HG03280 (cell line): ENCODE data around the gene SSB.
"Not testable (repeated sequence)": the region's sequence is repeated elsewhere in the genome, so short reads cannot be mapped to it uniquely, and the experiment has no call there.

Source experiments
- ATAC-seq: cut with Tn5 transposase; IDR thresholded peaks from one replicate; pipeline ENCODE4 v1.9.1; 2021; ENCODE audit warnings: mild to moderate bottlenecking, moderate library complexity; ENCODE audit not compliant: unreplicated experiment

SSB gene

DNA sequence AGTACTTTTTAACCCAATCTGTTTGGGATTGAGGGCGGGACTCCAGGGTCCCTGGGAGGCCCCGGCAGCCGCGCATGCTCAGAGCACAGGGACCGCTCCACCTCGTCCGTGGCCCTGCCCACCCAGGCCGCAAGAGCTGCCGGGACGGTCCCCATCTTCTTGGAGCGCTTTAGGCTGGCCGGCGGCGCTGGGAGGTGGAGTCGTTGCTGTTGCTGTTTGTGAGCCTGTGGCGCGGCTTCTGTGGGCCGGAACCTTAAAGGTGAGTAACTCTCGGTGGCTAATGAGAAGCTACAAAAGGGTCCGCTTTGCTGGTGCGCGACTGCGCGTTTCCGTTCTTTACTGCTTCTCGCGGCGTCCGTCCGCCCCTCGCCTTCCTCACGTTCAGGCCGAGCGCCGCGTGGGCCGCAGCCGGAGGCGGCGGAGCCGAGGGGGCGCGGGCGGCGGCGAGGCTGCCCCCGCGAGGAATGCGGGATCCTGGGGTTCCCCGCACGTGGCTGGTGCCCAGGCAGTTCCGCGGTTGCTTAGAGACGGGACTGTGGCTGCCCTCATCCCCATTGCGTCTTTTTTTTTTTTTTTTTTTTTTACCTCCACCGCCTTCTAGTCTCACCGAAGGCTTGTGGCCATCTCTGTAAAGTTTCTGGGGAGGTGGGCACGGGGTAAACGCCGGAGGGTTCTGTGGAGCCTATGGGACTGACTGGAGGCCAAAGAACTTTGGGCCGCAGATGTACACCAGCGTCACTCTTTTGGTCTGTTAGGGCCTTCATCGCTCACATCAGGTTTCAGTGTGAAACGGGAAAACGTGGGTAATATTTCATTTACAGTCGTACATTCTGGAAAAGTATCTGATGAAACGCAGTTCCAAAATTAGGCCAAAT lies at the start of gene SSB:
Gene SSB (plus strand): TSS at position 154 of the 875 bp plus-strand sequence. CDS start 2,090 bp downstream, outside the sequence.
- peak; percentile 97 for ATAC-seq

DNA sequence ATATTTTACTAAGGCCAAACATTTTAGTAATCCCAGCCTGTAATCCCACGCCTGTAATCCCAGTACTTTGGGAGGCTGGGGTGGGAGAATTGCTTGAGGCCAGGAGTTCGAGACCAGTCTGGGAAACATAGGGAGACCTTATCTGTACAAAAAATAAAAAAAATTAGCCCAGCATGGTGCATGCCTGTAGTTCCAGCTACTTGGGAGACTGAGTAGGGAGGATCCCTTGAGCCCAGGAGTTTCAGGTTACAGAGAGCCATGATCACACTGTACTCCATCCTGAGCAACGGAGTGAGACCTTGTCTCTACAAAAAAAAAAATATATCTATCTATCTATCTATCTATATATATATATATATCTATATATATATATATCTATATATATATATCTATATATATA lies 45.9 kb upstream of the SSB start:
- ATAC-seq = no peak

DNA sequence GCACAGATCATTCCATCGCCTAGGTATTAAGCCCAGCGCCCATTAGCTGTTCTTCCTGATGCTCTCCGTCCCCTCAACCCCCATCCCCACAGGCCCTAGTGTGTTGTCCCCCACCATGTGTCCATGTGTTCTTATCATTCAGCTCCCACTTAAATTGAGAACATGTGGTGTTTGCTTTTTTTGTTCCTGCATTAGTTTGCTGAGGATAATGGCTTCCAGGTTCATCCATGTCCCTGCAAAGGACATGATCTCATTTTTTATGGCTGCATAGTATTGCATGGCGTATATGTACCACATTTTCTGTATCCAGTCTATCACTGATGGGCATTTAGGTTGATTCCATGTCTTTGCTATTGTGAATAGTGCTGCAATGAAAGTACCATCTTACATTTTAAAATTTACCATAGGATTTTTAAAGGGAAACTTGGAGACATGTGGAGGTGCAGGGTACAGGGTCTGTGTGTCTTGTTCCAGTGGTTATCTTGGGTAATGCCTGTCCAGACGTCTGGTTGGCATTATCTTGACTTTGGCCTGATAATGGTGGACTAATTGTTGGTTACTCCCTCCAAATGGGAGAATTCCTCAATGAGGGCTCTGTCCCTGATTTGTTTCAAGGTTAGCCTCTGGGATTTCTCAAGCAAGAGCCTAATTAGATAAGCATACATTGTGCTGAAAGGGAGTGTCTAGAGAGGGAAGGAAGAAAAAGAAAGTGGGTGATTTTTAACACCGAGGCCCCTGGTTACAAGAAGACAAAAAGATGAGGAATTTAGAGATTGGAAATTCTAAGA lies 43.4 kb upstream of the SSB start:
- ATAC-seq = no peak

DNA sequence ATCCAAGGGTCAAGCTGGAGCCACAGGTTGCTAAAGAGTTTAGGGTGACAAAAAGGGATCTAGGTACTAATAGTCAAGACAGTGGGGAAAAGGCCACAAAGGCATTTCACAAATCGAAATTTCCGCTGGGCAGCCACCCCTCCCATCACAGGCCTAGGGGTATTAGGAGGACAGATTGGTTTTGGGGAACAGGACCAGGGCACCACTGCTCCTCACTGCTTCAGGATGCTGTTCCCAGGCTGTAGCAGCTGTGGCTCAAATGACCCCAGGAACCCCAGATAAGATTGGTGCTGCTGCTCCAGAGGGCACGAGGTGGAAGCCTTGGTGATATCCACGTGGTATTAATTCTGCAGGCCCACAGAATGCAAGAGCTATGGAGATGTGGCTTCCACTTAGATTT lies 42.3 kb upstream of the SSB start:
- ATAC-seq = no peak

DNA sequence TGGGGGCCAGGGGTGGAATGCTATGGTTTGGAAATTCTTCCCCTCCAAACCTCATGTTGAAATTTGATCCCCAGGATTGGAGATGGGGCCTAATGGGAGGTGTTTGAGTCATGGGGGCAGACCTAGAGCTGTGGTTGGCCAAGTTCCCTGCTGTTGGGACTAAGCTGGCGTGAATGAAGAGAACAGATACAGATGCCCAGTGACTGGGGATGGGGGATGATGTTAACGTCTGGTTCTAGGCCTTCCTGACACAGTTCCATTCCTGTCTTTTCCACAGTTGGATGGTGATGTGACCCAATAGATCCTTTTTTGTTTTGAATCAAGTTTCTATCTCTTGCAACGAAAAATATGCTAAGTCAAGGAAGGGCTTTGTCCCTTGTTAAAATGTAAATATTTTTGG lies 41.3 kb upstream of the SSB start:
- ATAC-seq = no peak

DNA sequence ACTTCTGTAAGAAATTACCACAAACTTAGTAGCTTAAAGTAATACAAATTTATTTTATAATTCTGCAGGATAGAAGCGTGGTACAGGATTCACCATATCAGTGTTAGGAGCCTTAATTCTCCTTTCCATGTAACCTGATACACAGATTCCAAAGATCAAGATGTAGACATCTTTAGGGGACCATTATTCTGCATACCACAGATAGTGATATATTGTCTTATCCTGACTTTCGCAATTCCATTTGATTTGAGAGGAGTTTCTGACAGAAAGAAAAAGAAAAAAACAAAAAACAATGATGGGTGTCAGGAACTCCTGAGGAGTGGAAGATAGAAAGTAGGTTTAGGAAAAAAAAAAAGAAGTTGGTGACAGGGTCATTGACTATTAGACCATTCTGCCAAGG lies 40.9 kb upstream of the SSB start:
- no peak for ATAC-seq

DNA sequence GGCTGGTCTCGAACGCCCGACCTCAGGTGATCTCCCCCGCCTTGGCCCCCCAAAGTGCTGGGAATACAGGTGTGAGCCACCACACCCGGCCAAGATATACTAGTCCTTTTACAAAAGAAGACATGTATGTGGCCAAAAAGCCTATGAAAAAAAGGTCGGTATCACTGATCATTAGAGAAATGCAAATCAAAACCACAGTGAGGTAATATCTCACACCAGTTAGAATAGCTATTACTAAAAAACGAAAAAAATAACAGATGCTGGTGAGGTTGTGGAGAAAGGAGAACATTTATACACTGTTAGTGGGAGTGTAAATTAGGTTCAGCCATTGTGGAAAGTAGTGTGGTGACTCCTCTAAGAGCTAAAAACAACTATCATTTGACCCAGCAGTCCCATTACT lies 38.7 kb upstream of the SSB start:
- ATAC-seq = no peak

DNA sequence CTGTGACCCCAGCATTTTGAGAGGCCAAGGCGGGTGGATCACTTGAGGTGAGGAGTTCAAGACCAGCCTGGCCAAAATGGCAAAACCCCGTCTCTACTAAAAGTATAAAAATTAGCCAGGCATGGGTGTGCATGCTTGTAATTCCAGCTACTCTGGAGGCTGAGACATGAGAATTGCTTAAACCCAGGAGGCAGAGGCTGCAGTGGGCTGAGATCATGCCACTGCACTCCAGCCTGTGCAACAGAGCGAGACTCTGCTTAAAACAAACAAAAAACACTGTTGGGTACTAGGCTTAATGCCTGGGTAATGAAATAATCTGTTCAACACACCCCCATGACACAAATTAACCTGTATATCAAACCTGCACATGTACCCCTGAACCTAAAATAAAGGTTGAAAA lies 37.9 kb upstream of the SSB start:
- ATAC-seq = not testable (repeated sequence)

DNA sequence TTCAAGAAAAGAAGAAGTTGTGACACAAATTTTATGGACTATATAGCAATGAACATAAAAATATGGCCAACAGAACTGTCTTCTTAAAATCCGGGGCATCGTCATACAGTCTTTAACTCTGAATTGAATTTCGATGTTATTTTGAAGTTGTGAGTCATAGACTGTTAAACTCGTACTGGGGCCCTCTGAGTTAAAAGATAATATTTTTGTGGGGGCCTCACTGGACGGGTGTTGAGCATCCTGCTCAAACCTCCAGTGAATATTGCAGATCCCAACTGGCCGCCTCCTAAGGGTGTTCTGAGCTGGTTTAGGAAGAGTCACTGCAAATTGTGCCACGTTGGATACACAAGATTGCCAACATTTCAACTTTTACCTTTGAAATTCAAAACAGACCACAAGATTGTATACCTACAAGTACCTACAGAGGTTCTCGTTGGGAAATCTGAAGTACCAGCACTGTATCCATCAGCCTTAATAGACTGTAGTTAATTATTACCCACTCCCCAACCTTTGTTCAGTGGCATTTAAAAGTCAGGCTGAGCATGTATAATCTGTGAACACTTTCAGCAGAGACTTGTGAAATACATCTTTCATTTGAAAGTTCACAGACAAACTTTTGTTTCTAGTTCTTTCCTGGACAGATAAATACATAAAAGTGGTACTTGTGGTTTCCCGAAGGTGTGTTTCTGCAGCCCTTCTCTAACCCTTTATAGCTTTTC lies 37.3 kb upstream of the SSB start:
- ATAC-seq = no peak

DNA sequence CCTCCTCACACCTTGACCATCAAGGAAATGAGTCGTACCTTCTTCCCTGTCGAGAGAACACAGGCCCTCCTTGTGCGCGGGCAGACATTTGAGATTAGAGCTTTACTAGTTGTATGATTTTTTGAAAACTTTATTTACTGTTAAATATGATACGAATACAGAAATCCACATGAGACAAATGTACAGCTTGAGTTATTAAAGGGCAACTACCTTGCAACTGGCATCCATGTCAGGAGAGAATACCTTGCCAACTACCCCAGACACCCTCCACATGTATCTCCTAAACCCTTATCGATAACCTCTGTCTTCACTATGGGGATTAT lies 36.7 kb upstream of the SSB start:
- no peak for ATAC-seq

DNA sequence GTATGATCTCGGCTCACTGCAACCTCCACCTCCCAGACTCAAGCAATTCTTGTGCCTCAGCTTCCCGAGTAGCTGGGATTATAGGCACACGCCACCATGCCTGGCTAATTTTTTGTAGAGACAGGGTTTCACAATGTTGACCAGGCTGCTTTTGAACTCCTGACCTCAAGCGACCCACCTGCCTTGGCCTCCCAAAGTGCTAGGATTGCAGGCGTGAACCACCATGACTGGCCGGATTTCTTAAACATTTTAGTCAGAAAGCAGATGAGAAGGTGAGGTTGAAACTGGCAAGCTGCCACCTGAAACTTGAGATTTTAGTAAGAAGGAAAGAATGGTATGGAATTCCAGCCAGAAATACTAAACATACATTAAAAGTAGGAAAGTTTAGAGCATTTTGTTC lies 33.1 kb upstream of the SSB start:
- no peak for ATAC-seq

DNA sequence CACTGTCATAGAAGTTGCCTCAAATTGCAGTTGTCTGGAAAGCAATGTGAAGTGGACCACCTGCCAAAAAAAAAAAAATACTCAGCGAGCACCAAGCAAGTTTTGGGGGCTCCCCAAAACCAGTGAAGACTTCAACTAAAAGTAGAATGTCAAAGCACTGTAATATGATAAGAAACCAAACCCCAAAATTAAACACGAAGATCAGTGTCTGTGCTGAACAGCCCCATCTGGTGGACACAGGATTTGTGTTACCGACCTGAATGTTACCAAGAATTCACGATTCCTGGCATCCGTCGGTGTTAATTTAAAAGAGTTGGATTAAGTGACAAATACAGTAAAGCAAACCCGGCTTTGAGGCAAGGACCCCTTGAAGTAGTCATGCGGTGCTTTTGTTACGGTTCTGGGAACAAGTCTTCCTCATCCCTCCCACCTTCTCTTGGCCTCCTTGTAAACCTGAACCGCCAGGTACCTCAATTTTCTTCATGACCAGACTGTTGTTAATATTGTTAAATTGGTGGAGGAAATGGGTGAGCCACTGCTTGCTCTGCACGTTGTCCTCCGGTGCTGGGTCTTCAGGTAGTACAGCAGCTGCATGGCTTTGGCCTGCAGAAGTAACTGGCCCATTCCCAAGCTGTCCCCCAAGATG lies 31.3 kb upstream of the SSB start:
- ATAC-seq = no peak

DNA sequence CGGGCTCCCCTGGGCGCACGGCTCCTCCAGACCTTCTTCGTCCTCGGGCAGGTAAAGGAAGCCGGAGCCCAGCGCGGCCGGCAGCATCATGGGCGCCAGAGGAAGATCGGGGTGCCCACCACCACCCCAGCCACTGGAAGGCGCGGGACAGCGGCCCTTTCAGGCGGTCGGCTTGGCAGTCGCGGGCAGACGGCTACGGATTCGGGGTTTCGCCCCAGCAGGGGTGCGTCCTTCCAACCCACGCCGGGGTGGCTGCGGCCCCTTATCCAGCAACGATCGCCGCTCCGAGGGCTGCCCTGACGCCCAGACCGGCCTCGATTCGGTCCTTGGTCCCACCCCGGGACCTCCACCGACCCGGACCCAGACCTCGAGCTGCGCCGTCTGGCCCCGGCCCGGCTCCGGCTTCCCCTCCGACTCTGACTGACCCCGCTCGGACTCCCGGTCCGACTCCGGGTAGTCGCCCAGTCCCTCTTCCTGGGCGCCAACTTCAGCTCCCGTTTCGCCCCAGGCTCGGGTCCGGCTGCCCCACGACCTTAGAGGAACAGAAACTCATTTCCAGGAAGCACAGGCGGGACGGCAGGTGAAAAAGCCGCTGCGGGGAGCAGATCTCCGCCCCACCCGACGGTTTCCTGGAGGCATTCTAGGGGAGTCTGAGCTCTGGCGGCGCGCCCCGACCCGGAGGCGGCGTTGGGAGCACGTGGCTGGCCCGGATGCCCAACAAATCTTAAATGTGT lies 30.2 kb upstream of the SSB start:
- no peak for ATAC-seq

DNA sequence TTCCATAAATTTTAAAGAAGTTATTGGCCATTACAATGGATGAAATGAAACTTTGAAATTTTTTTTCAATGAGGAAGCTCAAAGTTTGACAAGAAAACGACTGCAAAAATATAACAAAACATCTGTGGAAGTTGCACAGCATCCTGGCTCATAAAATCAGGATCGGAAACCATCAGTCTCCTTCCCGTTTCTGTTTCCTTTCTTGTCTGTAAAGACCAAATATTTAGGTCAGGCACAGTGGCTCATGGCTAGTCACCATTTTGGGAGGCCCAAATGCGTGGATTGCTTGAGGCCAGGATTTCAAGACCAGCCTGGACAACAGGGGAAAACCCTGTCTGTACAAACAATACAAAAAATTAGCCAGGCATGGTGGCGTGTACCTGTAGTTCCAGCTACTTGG lies 27.6 kb upstream of the SSB start:
- ATAC-seq = no peak

DNA sequence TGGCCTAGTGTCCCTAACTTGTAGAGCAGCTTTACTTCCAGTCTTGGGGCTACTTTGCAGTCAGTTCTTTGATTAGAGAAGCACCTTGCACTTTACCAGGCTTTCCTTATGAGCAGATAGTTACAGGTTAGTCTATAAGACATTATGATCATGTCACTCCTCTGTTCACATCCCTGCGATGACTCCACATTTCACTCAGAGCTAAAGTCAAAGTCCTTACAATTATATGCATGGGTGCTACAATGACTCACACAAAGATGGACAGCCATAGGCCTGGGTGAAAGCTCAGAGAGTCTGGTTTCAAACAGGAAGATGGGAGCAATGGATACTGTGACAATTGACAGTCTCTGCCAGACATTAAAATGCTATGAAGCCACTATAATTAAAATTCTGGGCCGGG lies 27.1 kb upstream of the SSB start:
- ATAC-seq = no peak

DNA sequence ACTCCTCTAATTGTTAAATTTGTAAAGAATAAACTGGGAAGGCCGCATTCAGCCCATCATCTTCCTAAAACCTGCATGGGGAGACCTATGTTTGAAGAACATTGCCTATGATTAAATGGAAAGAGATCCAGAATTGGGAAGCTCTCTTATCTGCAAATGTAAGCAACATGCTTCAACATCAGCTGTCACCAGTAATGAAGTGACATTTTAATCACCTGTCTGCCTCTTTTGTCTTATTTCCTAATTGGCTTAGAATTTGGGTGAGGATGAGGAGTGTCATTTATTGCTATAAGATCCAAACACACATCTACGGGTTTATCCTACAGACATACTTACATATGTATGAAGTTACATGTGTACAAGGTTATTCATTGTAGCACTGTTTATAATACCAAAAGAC lies 26.0 kb upstream of the SSB start:
- no peak for ATAC-seq

DNA sequence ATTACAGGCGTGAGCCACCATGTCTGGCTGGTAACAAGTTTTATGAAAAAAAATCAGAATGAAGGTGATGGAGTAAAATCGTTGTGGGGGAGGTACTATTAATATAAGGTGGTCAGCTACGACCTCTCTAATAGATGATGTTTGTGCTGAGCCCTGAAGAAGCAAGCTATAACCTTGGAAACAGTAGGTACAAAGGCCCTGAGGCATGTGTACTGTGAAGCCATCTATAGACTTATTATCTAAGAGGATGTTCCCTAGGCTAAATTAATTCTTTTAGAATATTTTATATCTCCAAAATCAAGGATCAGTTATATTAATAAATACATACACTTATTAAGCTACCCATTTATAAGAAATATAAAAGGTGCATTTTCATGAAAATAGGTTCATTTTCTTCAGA lies 23.3 kb upstream of the SSB start:
- ATAC-seq = no peak

DNA sequence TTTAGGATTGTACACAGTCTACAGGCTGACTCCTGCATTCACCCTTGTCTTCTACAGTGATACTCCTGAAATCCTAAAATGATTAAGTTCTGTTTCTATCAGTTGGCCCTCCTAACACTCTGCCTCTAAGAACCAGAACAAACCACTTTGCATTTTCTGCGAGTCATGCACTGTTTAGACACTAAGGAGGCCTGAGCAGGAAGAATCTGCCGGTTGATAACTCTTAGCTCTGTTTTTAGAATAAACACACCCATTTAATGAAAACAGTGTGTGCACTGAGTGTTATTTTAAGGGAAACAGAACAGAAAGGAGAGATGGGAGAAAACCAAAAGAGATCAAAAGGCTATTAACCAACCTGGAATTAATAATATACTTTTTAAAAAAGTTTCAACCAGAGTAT lies 22.9 kb upstream of the SSB start:
- ATAC-seq = no peak

DNA sequence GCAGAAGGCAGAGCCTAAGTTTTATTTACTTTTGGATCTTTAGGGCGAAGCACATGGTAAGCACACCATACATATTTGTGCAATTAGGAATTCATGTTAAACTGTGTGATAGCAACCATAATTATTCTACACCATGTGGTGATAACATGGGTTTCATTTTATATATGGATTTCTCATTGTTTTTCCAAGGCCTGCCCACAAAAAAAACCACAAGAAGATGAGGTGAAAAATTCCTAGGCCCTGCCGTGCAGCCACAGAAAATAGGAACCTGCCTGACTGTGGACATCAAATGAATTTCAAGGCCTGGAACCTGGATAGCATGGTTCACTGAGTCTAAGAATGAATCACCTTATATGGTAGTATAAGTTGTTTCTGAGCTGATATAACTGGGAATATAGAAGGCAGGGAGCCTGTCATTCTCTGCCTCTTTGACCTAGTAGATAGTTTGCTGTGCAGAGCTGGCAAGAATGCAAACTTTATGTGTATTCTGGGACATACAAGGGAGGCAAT lies 22.4 kb upstream of the SSB start:
- no peak for ATAC-seq

DNA sequence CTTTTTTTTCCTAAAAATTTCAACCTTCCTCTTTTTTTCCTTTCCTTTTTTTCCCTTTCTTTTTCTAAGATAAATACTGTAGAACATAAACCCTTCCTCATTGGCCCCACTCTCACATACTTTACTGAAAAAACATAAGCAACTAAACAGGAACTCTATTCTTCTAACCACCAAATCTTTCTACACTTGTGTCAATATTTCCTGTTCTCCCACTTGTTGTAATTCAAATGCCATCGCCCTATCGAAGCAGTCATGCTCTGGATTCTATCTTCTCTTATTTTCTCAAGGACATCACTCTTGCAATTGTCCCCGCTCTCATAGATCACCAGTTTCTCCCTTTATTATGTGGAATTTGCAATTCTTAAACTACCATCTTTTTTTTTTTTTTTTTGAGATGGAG lies 20.2 kb upstream of the SSB start:
- ATAC-seq = no peak
